Stimulated activated CD8-positive, alpha-beta memory T cell treated with anti-CD3 and anti-CD28 coated beads, Interleukin-4, amount 100 ng/mL, for 1 hour (primary cell): ENCODE results near the gene SLC27A3.
"Not testable (repeated sequence)": the region's sequence is repeated elsewhere in the genome, so short reads cannot be mapped to it uniquely, and the experiment has no call there.

ENCODE experiments used
- DNase-seq, 2 donors: peaks; one replicate each; pipeline ENCODE4 v3.0.0-alpha.2; 2020; ENCODE audit warnings: low read depth in 2 of 2, low spot score in 1 of 2

Gene SLC27A3

DNA sequence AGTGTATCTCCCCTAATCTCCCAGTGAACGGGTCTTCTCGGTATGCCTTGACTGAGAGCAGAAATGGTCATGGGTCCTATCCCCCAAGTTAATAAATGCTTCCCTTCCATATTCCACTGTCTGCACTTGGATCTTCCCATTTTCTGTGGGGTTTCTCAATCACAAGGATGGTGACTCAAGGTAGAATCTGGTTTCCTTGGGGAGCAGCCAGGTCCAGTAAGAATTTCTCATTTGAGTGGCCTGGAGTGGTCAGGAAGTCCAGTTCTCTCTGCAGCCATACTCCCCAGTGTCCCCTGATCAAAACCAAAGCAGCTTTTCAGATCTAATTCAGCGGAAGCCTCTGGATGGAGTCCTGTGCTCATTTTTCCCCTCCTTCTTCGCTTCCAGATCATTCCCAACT is 14.8 kb upstream of the SLC27A3 start:
- no peak for DNase-seq

- DNase-seq = no peak
Observed at GRCh38 chr1:153763365-153764225, 11.6 kb upstream of the SLC27A3 start.

DNA sequence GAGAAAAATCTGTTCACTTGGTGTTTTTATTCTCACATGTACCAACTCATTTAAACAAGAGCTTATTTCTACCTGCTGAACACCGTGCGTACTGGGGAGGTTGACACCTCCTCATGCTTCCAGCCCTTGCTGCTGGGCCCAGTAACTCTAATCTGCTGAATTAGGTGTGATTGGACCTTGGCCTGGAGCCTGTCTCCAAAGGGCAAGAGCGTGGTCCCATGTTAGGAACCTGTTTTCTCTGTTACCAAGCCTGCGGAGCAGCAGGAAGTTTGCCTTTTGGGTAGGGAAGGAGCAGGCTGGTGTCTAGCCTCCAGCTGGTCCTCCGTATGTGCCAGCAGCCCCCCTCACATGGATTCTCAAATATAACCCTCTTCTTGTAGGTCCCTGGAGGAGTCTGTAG is 10.9 kb upstream of the SLC27A3 start:
- no peak for DNase-seq

GRCh38 chr1:153766663-153767062 is 8.5 kb upstream of the SLC27A3 start:
- not testable (repeated sequence) for DNase-seq

- no peak for DNase-seq
Observed at GRCh38 chr1:153767519-153767918, 7.7 kb upstream of the SLC27A3 start.

DNA sequence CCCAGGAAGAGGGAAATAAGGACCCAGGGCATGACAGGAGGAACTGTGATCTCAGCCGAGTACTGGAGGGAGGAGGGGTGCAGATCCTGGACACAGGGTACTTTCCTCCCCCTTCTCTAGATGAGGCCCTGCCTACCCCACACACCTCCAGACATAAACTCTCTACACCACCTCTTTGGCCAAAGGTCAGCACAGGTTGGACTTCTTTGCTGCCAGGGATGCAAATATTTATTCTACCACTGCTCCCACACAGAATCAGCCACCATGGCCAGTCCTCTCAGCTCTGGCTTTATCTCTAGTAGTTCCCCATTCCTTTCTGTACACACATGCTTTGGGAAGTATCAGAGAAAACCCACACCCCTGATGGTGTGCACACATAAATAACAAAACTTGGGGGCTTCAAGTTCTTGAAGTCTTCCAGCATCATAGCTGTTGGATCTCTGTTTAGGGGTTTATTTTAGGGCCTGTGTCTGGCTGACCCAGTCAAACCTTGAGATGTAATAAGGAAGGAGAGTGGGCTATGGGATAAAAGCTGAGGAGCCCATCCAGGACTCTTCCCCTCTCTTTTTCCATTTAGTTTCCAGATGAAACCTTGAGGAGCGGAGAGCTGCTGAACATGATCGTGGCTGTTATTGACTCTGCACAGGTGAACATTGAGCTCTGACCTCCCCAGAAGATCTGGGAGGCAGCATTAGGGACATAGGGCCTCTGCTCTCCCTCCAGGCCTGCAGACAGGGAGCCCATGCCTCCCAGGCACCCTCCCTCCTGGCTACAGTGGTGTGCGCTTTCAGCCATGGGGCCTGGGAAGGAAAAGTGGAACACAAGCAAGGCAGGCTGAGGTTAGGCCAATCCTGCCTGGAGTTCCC is 6.7 kb upstream of the SLC27A3 start:
- DNase-seq = no peak

- no peak for DNase-seq
Observed at GRCh38 chr1:153769221-153769620, 6.0 kb upstream of the SLC27A3 start.

DNA sequence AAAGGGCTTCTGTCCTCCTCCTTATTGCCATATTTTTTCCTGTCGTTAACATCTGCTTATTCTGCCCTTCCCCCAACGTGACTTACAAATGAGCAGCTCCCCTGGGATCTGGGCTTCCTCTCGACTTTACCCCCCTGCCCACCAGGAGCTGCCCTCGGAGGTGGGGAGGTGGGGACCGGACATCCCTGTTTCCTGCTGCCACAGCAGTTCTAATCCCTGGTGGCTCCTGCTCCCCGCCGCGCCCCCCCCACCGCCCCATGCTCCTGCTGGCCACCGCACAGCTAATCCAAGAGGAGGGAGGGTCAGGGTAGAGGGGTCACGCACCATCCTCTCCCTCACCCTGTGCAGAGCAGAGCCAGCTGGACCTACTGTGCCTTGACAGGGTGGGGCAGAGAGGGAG is 4.4 kb upstream of the SLC27A3 start:
- no peak for DNase-seq

GRCh38 chr1:153771261-153771660 is 3.9 kb upstream of the SLC27A3 start:
- no peak for DNase-seq

DNA sequence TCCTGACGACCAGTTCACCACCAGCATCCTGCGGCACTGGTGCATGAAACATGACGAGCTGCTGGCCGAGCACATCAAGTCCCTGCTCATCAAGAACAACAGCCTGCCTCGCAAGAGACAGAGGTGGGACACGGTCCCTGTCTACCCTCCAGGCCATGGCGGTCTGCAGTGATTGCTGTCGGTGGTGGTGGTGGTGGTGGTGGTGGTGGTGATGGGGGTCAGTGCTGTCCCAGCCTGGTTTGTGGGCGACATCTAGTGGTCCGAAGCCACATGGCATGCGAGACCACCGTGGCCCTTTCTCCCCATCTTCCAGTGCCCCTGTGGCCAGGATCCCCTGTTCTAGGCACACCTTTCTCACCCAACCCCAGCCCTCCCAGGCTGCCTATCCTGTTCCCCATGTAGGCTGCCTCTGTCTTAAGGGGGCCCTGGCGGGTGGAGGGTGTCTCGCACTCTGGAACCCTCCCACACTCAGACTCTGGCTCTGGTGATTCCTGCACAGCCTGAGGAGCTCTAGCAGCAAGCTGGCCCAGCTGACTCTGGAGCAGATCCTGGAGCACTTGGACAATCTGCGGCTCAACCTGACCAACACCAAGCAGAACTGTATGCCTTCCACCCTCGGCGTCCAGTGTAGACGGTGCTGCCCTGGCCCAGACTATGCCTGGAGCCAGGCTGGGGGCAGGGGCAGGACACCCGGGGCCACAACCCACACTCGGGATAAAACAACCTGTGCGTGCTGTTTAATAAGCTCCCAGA is 3.2 kb upstream of the SLC27A3 start:
- DNase-seq = no peak

- no peak for DNase-seq
Observed at GRCh38 chr1:153773096-153773921, 1.9 kb upstream of the SLC27A3 start.

GRCh38 chr1:153774026-153774595 is 1.1 kb upstream of the SLC27A3 start:
- no peak for DNase-seq

DNA sequence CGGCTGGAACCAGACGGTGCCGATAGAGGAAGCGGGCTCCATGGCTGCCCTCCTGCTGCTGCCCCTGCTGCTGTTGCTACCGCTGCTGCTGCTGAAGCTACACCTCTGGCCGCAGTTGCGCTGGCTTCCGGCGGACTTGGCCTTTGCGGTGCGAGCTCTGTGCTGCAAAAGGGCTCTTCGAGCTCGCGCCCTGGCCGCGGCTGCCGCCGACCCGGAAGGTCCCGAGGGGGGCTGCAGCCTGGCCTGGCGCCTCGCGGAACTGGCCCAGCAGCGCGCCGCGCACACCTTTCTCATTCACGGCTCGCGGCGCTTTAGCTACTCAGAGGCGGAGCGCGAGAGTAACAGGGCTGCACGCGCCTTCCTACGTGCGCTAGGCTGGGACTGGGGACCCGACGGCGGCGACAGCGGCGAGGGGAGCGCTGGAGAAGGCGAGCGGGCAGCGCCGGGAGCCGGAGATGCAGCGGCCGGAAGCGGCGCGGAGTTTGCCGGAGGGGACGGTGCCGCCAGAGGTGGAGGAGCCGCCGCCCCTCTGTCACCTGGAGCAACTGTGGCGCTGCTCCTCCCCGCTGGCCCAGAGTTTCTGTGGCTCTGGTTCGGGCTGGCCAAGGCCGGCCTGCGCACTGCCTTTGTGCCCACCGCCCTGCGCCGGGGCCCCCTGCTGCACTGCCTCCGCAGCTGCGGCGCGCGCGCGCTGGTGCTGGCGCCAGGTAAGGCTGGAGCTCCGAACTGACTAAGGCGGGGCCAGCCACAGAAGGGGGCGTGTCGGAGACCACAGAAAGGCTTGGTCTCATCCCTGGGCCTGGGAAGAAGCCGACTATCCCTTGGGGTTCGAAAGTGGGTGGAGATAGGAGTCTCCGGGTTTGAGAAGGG is 486 bp downstream of the SLC27A3 start:
- peak; percentile 30 to 36 for DNase-seq

DNA sequence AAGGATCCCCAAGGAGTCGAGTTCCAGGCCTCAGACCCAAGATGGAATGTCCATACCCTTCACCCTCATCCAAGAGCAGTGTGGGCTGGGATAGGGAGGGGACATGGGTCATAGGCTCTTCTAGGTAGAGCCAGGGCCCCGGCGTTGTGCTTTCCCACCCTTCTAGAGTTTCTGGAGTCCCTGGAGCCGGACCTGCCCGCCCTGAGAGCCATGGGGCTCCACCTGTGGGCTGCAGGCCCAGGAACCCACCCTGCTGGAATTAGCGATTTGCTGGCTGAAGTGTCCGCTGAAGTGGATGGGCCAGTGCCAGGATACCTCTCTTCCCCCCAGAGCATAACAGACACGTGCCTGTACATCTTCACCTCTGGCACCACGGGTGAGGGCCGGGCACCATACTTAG is 1.1 kb downstream of the SLC27A3 start:
- no peak for DNase-seq

- DNase-seq = no peak
Observed at GRCh38 chr1:153776845-153777370, 1.7 kb downstream of the SLC27A3 start.

GRCh38 chr1:153777648-153778047 is 2.4 kb downstream of the SLC27A3 start:
- no peak for DNase-seq

DNA sequence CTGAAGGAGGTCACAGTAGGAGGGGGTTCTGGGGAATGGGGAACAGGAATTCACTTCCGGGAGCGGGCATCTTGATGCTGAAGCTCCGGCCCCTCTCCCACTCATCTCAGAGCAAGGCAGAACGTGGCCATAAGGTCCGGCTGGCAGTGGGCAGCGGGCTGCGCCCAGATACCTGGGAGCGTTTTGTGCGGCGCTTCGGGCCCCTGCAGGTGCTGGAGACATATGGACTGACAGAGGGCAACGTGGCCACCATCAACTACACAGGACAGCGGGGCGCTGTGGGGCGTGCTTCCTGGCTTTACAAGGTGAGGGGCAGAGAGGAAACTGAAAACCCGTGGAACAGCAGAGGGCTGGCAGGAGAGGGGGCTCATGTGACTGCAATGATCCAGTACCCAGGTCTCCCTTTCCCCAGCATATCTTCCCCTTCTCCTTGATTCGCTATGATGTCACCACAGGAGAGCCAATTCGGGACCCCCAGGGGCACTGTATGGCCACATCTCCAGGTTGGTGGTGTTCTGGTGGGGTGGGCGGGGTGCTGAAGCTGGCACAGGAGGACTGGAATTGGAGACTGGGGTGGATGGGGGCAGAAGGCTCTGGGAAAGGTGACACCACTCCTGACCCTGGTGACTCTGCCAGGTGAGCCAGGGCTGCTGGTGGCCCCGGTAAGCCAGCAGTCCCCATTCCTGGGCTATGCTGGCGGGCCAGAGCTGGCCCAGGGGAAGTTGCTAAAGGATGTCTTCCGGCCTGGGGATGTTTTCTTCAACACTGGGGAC is 3.0 kb downstream of the SLC27A3 start:
- DNase-seq = no peak

GRCh38 chr1:153778824-153779519 is 3.8 kb downstream of the SLC27A3 start:
- DNase-seq = no peak
